ENCODE measurements around the gene MTHFR. TPM values are rescaled to one million over a fixed set of nuclear protein-coding genes. Genes with fewer than 3 reads are reported as not detected.

The MTHFR gene
- total and polyA plus RNA-seq, 5 experiments from 2014 or later = 3.7 to 71.7 (median 9.5) TPM

DNA sequence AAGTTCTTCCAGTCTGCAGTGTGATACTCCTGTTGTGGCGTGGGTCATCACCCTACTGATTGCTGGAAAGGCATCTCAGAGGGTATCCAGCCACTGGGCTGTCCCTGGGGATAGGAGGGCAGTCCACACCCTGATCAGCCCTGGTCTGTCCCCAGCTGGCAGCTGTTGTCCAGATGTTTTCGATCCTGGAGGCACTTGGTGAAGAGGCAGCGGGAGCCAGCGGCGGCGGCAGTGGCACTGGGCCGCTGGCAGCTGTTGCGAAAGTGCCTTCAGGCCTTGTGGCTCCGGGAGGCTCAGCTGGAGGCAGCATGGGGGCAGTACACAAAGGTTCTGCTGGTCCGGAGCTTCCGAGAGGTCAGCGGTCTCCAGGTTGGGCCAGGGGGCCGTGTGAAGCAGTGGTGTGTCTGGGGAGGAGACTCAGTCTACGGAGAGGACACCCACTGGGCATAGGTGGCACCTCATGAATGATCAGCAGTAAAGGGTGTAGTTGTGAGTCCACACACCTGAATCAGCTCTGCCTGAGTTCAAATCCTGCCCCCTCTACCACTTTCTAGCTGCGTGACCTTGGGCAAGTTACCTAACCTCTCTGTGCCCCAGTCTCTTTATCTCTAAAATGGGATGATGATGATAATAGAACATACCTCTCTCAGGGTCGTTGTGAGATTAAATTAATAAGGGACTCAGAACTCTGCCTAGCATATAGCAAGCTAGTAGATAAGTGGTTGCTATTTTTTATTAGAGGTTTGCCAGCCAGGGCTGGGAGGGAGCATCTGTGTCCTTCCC lies 37.7 kb downstream of the MTHFR start:
- H3K4me3 Mint-ChIP-seq = no peak overlapping the region
- ATAC-seq (no peak), DNase-seq (no peak)
- H3K27ac Mint-ChIP-seq = no peak overlapping the region
- H3K36me3 Mint-ChIP-seq = no peaks in the 10 kb centered on the region
- H3K27me3 Mint-ChIP-seq = peaks cover 0 to 12% (median 7%) of the 10 kb centered on the region in 5 donors
- no peaks in the 10 kb centered on the region for H3K4me1 Mint-ChIP-seq
- POLR2A ChIA-PET = no interaction called here
- no peaks in the 10 kb centered on the region for H3K9me3 Mint-ChIP-seq

DNA sequence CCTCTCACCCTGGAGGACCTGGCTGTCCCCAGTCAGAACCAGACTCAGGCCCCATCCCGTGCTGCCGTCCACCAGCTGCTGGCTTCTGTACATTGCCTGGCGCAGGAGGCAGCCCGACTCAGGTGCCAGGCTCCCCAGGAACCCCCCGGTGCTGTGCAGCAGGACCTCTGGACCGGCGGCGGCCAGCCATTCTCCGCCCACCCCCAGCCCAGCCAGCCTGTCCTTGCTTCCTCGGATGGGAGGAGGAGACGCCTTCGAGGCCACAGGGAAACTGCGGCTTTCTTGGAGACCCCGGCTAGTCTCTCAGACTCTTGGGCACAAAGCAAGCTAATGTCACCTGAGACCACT lies 39.4 kb downstream of the MTHFR start:
- POLR2A ChIA-PET = no interaction called here
- Mint-ChIP-seq H3K27me3 (peaks cover 2 to 23% (median 20%) of the 10 kb centered on the region in 5 donors), H3K4me1 (peaks cover 0 to 13% (median 5%) of the 10 kb centered on the region in 4 donors), H3K9me3 (no peaks in the 10 kb centered on the region), H3K27ac (no peak overlapping the region), H3K4me3 (no peak overlapping the region), H3K36me3 (no peaks in the 10 kb centered on the region)
- ATAC-seq (no peak), DNase-seq (no peak)

DNA sequence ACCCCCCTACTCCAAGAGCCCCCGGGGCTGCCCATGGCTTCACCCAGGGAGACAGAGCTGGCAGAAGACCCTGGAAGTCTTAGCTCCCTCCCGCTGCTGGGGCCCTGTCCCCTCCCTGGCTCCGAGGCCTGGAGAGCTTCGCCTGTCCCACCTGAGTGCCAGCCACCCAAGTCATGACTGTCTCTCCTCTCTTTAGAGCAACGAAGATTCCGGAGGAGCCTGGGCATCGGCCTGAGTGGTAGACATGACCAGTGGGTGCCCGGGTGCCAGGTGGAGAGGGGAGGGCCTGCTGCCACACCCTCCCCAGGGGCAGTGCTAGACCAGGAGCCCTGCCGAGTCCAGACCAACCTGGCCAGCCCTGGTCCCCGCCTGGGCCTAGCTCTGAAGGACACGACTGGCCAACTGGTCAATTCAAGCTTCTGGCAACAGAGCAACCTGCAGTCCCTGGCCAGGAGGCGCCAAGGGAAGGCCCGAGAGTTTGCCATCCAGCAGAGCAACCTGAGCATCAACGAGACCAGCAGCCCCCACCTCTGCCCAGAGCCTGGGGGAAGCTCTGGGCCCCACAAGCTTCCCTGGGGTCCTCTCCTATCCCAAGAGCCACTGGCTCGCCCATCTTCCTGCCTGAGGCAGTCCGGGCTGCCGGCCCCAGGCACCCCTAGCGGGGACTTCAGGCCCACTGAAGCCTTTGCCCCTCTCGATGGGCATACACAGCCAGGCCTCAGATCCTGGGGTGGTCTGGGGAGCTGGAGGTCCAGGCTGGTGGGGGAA lies 39.9 kb downstream of the MTHFR start:
- DNase-seq (no peak), ATAC-seq (no peak)
- Mint-ChIP-seq H3K4me3 (no peak overlapping the region), H3K9me3 (no peaks in the 10 kb centered on the region), H3K4me1 (peaks cover 0 to 16% (median 9%) of the 10 kb centered on the region in 4 donors), H3K27me3 (peaks cover 4 to 29% (median 23%) of the 10 kb centered on the region in 5 donors), H3K36me3 (no peaks in the 10 kb centered on the region), H3K27ac (peak overlapping the region in 2 of 10 donors; percentile 57 to 63)
- POLR2A ChIA-PET = interaction anchor here (0.7 kb wide), 1 partner anchor 28 kb away, joined by 7 read pairs; no protein-coding TSS in a partner anchor

DNA sequence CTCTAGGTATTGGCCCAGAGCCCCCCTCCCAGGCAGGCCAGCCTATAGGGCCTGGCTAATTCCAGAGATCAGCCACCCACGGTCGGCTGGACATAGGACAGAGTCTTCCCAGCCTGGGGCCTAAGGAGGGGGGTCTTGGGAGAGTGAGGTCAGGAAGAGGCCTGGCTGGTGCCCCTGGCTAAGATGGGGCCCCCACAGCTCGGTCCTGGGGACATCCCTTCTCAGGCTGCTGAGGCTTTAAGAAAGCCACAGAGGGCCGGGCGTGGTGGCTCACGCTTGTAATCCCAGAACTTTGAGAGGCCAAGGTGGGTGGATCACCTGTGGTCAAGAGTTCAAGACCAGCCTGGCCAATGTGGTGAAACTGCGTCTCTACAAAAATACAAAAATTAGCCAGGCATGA lies 41.2 kb downstream of the MTHFR start:
- POLR2A ChIA-PET = no interaction called here
- no peak for ATAC-seq
- Mint-ChIP-seq H3K27me3 (peaks cover 4 to 31% (median 24%) of the 10 kb centered on the region in 5 donors), H3K4me1 (peaks cover 0 to 17% (median 10%) of the 10 kb centered on the region in 4 donors), H3K4me3 (no peak overlapping the region), H3K27ac (no peak overlapping the region), H3K9me3 (no peaks in the 10 kb centered on the region), H3K36me3 (no peaks in the 10 kb centered on the region)
- no peak for DNase-seq

DNA sequence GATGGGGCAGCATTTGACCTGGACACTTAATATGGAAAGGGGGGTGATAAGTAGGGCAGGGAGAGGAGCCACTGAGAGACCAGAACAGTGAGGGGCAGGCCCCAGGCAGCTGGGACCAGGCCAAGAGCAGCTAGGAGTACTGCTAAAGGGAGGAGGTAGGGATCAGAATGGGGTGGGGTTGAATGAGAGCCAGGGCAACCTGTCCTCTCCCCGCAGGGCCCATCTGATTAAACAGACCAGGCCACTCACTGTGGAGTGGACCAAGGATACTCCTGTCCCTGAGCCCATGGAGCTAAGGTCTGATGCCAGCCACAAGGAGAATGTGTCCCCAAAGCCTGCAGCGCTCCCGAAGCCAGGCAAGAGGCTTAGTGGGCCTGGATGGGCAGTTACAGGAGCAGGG lies 41.6 kb downstream of the MTHFR start:
- POLR2A ChIA-PET = no interaction called here
- ATAC-seq = no peak

DNA sequence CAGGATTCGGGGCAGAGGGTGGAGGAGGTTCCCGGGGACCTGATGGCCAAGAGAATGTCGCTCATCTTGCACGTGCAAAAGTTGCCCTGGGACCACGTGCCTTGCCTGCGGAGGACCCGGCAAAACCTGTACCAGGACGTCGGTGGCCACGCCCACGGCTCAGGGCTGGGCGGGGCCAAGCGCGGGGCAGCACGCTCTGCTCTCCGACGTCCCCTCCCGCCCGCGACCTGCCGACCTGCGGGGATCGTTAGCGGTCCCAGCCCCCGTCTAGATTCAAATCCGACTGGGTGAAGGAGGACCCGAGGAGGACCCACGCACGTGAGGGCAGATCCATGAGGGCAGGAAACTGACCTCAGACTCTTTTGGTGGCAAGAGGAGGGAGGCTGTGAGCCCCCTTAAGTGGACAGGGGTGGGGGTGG lies 43.8 kb downstream of the MTHFR start, which contains the start of gene C1orf167:
Gene C1orf167, plus strand, starts transcription at position 206 of the 419 bp plus-strand sequence. CDS start 2,208 bp downstream, outside the sequence.
- Mint-ChIP-seq H3K9me3 (no peaks in the 10 kb centered on the region), H3K36me3 (no peaks in the 10 kb centered on the region), H3K4me1 (peaks cover 0 to 17% (median 10%) of the 10 kb centered on the region in 4 donors), H3K27me3 (peaks cover 4 to 31% (median 24%) of the 10 kb centered on the region in 5 donors), H3K4me3 (peak within 1 kb of the TSS in 8 of 10 donors; percentile 12 to 69 (median 30)), H3K27ac (peak within 1 kb of the TSS in 3 of 10 donors; percentile 16 to 85 (median 78))
- DNase-seq (peak in 5 of 10 donors; percentile 7 to 45 (median 31)), ATAC-seq (peak; percentile 69 to 83)
- POLR2A ChIA-PET = no interaction called here

More for the DNA sequence above, 41.6 kb downstream of the MTHFR start:
- H3K9me3 Mint-ChIP-seq = no peaks in the 10 kb centered on the region
- H3K4me3 Mint-ChIP-seq = no peak overlapping the region
- no peak for DNase-seq
- no peaks in the 10 kb centered on the region for H3K36me3 Mint-ChIP-seq
- H3K27me3 Mint-ChIP-seq = peaks cover 4 to 31% (median 24%) of the 10 kb centered on the region in 5 donors
- H3K27ac Mint-ChIP-seq = peak overlapping the region in 1 of 10 donors; percentile 49
- H3K4me1 Mint-ChIP-seq = peaks cover 0 to 17% (median 10%) of the 10 kb centered on the region in 4 donors

DNA sequence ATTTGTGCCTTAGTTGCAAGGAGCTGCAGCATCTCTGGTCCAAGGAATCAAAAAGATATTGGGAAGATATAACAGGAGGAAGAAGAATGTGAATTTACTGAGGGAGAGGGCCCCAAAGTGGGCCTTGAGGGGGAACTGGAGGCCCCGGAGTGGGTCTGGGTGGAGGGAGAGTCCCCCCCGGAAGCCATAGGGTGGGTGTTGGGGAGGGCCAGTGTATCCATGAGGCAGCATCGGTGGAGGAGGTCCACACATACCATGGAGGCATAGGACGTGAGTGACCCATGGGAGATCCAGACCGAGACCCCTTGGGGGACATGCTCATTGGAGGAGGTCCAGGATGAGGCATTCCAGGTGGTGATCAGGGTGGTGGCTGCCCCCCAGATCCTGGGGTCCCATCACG lies 44.5 kb downstream of the MTHFR start:
- Mint-ChIP-seq H3K36me3 (no peaks in the 10 kb centered on the region), H3K27ac (no peak overlapping the region), H3K9me3 (no peaks in the 10 kb centered on the region), H3K4me3 (peak overlapping the region in 4 of 10 donors; percentile 1 to 69 (median 48)), H3K27me3 (peaks cover 4 to 31% (median 24%) of the 10 kb centered on the region in 5 donors), H3K4me1 (peaks cover 0 to 17% (median 10%) of the 10 kb centered on the region in 4 donors)
- no peak for DNase-seq
- ATAC-seq = no peak
- POLR2A ChIA-PET = no interaction called here

DNA sequence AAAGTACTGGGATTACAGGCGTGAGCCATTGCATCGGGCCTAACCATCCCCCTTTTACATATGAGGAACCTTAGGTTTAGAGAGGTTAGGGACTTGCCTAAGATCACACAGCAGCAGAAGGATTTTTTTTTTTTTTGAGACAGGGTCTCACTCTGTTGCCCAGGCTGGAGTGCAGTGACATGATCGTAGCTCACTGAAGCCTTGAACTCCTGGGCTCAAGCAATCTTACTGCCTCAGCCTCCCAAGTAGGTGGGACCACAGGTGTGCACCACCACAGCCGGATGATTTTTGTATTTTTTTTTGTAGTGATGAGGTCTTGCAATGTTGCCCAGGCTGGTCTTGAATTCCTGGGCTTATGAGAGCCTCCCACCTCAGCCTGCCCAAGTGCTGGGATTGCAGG lies 46.0 kb downstream of the MTHFR start:
- peak overlapping the region in 1 of 10 donors; percentile 7 for H3K4me3 Mint-ChIP-seq
- H3K27ac Mint-ChIP-seq = no peak overlapping the region
- POLR2A ChIA-PET = no interaction called here
- ATAC-seq (no peak), DNase-seq (no peak)
- H3K4me1 Mint-ChIP-seq = peaks cover 0 to 17% (median 10%) of the 10 kb centered on the region in 4 donors
- no peaks in the 10 kb centered on the region for H3K36me3 Mint-ChIP-seq
- peaks cover 4 to 31% (median 20%) of the 10 kb centered on the region in 5 donors for H3K27me3 Mint-ChIP-seq
- no peaks in the 10 kb centered on the region for H3K9me3 Mint-ChIP-seq

DNA sequence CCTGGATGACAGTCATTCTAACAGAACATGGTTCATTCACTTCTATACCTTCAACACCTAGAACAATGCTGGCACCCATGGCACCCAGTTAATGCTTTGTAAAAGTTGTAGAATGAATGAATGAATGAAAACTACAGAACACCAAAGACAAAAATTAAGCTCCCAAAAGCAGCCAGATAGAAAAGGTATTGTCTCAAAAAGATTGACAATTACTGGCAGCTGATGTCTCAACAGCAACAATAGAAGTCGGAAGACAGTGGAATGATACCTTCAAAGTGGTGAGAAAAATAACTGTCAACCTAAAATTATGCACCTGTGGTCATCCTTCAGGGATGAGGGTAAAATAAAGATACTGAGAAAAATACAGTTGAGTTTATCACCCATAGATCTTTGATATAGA lies 48.7 kb downstream of the MTHFR start:
- ATAC-seq (no peak), DNase-seq (no peak)
- Mint-ChIP-seq H3K27me3 (peaks cover 2 to 10% (median 5%) of the 10 kb centered on the region in 5 donors), H3K4me1 (peaks cover 0 to 16% (median 11%) of the 10 kb centered on the region in 4 donors), H3K27ac (no peak overlapping the region), H3K4me3 (no peak overlapping the region), H3K36me3 (no peaks in the 10 kb centered on the region), H3K9me3 (no peaks in the 10 kb centered on the region)
- POLR2A ChIA-PET = no interaction called here

DNA sequence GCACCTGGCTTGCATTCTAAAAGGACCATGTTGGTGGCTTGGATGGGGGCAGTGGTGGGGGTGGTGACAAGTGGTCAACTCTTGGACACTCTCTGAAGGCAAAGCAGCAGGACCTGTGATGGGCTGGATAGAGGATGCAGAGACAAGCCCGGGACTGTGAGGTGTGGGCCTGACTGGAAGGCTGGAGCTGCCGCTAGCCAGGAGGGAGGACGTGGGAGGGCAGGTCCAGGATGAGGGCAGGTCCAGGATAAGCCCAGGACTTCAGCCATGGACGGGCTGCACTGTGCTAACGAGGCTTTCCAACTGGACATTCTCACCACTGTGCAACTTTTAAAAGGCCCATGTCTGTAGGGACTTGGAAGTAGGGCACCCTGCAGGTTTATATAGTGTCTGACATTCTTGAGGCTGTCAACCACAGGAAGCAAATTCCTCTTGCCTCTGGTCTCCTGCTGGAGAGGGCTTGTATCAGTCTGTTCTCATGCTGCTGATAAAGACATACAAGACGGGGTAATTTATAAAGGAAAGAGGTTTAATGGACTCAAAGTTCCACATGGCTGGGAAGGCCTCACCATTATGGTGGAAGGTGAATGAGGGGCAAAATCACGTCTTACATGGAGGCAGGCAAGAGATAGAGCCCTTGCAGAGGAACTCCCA lies 52.1 kb downstream of the MTHFR start:
- H3K9me3 Mint-ChIP-seq = no peaks in the 10 kb centered on the region
- peaks cover 0 to 5% (median 2%) of the 10 kb centered on the region in 3 donors for H3K36me3 Mint-ChIP-seq
- POLR2A ChIA-PET = no interaction called here
- H3K27ac Mint-ChIP-seq = peak overlapping the region in 5 of 10 donors; percentile 32 to 86 (median 41)
- peaks cover 6 to 18% (median 11%) of the 10 kb centered on the region in 4 donors for H3K4me1 Mint-ChIP-seq
- no peak for DNase-seq
- no peak overlapping the region for H3K4me3 Mint-ChIP-seq
- peaks cover 0 to 1% (median 0%) of the 10 kb centered on the region in 5 donors for H3K27me3 Mint-ChIP-seq
- no peak for ATAC-seq

DNA sequence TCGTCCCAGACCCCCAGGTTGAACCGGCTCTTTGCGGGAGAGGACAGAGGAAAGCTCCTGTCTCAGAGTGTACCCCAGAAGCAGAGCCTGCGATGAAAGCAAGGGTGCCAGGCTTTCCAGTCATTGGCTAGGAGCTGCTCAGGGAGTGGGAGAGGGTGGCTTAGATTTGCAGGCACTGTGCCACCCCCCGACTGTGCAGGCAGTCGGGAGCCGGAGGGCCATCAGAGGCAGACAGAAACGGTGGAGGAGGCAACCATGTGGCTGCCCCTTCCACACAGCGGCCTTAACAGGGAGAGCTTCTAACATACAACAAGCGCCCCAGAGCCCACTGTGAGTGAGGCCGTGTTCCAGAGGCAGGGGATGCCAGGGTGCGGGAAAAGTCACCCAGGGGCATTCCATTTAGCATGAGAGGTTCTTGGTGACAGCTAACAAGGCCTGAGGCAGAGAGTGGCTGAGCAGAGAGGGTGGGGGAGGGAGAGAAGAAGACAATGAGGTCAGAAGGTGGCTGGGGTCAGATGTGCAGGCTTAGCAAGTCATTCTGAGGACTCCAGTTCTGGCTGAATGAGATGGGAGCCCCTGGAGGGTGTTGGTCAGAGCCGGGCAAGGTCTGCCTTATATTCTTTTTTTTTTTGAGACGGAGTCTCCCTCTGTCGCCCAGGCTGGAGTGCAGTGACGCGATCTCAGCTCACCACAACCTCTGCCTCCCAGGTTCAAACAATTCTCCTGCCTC lies 53.2 kb downstream of the MTHFR start:
- peaks cover 0 to 5% (median 2%) of the 10 kb centered on the region in 3 donors for H3K36me3 Mint-ChIP-seq
- POLR2A ChIA-PET = no interaction called here
- peaks cover 6 to 18% (median 13%) of the 10 kb centered on the region in 4 donors for H3K4me1 Mint-ChIP-seq
- DNase-seq (no peak), ATAC-seq (peak in 1 of 2 donors; percentile 38)
- peak overlapping the region in 6 of 10 donors; percentile 18 to 86 (median 72) for H3K27ac Mint-ChIP-seq
- peaks cover 0 to 1% (median 0%) of the 10 kb centered on the region in 5 donors for H3K27me3 Mint-ChIP-seq
- H3K4me3 Mint-ChIP-seq = peak overlapping the region in 1 of 10 donors; percentile 33
- no peaks in the 10 kb centered on the region for H3K9me3 Mint-ChIP-seq

DNA sequence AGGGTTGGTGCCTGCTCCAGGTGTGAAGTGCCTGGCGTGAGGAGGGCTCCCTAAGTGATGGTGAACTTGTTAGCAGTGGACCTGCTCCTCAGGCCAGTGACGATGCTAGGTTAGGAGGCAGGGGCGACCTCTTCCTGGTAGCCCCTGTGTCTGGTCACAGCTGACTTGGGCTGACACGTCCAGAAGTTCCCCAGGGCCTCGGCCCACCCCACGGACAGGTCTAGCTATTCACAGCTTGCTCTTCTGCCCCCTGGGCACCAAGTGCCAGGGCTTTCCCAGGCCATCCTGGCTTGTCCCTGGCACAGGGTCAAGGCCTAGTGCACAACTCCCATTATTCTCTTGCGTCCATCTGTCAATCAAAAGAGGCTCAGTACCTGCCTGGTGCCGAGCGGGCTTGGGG lies 54.7 kb downstream of the MTHFR start:
- POLR2A ChIA-PET = no interaction called here

More for the DNA sequence above, 54.7 kb downstream of the MTHFR start:
- peaks cover 8 to 21% (median 18%) of the 10 kb centered on the region in 4 donors for H3K4me1 Mint-ChIP-seq
- no peak for DNase-seq
- H3K27ac Mint-ChIP-seq = no peak overlapping the region
- H3K4me3 Mint-ChIP-seq = no peak overlapping the region
- no peaks in the 10 kb centered on the region for H3K9me3 Mint-ChIP-seq
- ATAC-seq = no peak
- H3K36me3 Mint-ChIP-seq = peaks cover 0 to 17% (median 11%) of the 10 kb centered on the region in 3 donors
- H3K27me3 Mint-ChIP-seq = no peaks in the 10 kb centered on the region
